Measurements from ENCODE around the gene RNF150.

RNF150 gene

GRCh38 chr4:141021397-141022110, 111.7 kb downstream of the RNF150 start:
- DNase-seq = no peak

DNA sequence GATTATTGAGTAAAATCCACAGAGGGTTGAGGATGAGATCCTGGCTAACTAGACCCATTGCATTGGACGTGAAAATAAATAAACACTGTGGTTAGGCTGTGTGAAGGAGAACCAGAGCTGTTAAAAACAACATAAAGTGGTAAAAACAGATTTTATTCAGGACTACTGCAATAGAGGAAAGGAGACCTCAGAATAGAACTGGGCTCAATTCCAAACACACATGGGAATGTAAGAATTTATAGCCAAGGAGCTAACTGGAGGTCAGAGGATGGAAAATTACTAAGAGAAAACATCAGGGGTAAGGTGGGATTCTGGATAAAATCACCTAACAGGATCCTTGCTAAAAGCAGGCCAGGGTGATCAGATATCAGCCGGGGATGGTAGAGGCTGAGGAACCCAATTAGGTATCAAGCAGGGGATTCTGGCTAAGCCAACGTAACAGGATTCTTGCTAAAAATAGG, 112.4 kb downstream of the RNF150 start:
- no peak for DNase-seq

GRCh38 chr4:141019768-141020167, 113.5 kb downstream of the RNF150 start:
- no peak for DNase-seq

DNA sequence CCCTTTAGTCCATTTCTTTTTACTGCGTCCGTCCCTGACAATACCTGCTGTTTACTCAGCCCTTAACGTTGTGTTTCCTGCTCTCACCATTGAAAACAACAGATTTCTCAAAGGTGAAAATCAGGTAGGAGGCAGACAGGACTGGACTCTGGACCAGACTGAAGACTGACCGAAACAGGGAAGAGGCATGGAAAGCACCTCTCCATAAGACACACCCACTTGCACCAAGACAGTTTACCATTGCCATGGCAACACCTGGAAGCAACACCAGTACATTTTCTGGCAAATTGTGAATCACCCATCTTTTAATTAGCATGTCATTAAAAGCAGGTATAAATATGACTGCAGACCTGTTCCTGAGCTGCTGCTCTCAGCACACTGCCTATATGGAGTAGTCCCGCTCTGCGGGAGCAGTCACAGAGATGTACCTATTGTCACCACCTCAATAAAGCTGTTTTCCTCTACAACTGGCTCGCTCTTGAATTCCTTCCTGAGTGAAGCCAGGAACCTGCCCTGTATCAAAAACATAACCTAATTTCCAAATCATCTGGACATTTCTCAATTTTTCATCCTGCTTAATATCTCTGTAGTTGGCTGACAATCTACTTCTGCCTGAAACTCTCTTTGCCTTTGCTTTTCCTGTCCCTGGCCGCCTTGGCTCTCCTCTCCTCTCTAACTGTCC, 117.0 kb downstream of the RNF150 start:
- DNase-seq = peak; percentile 17

GRCh38 chr4:141013899-141014298, 119.4 kb downstream of the RNF150 start:
- no peak for DNase-seq

DNA sequence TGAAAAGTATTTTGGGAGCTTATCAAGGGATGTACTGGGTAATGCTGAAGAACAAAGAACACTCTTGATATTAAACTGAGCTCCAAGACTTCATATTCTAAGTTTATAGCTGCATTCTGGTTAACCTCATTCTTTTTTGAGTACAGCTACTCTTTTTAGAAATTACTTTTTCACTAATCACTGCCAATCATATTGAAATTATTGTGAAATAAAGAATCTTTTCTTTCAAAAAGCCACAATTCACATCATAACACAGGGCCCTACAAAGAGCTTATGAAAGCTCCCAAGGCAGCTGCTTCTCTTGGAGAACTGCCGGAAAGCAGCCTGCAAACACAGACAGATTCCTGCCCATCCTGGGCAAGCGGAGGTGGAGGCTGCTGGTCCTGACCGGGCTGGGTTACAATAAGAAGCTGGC, 121.4 kb downstream of the RNF150 start:
- DNase-seq = no peak

DNA sequence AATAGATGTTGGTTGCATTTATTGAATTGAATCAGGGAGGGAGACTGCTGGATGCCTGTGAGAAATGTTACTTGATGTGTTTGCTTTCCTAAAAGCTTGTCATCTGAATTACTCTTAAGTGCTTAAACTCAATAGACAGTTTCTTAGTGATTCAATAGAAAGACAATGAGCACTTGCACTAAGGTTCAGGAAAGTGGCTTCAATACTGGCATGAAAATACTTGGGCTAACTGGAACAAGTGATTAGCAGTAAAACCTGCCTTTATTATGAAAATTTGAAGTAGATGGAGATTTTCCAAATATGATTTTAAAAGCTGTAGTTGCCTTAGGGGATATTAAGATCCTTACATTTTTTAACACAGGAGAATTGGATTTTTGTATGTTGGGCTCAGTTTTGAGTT, 123.3 kb downstream of the RNF150 start:
- no peak for DNase-seq

DNA sequence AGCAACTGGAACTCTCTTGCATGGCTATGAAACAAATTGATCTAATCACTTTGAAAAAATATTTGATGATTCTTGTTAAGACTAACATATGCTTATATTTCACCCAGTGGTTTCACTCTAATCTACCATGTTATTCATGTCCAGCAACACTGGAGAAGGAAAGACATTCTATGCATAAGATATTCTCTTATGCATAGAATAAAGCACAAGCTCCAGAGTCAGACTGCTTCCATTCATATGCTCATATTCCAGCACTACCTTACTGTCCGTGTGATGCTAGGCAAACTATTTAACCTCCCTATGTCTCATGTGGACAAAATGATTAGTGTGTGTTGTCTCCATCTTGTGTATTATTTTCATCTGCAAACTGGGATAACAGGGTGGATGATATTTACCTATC, 124.1 kb downstream of the RNF150 start:
- DNase-seq = no peak

- no peak for DNase-seq
Observed at GRCh38 chr4:141006242-141006802, 126.9 kb downstream of the RNF150 start.

DNA sequence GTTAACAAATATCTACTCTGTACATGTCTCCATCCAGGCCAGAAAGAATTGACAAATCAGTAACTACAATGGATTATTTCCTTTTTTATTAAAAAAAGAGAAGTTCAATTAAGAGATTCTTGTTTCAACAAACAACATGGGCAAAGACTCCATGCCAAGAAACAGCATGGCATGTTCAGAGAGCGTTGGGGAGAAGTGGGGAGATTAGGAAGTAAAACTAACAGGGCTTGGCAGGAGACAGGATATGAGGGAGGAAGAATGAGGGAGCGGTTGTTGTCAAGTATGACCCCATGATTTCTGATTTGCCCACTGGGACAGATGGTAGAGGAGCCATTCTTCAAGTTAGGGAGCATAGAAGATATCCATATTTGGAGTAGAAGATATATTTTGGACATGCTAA, 128.4 kb downstream of the RNF150 start:
- DNase-seq = no peak

DNA sequence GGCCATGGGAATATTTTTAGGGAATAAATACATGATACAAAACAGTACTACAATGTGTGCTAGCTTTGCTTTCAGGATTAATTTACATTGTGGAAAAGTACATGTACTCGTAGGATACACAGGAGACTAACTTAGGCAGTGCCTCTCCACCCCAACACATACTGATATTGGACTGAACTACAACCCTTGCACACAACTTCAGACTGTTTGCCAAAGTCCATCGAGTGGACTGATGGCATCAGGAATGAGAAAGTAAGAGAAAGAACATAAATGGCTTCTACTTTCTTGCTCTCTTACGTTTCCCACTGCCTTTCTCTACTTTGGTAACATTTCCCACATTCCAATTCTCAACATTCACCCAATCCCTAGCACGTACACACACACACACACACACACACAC, 130.1 kb downstream of the RNF150 start:
- DNase-seq = no peak

GRCh38 chr4:141002323-141002805, 130.9 kb downstream of the RNF150 start:
- DNase-seq = no peak

- no peak for DNase-seq
Observed at GRCh38 chr4:140996766-140997165, 136.5 kb downstream of the RNF150 start.

DNA sequence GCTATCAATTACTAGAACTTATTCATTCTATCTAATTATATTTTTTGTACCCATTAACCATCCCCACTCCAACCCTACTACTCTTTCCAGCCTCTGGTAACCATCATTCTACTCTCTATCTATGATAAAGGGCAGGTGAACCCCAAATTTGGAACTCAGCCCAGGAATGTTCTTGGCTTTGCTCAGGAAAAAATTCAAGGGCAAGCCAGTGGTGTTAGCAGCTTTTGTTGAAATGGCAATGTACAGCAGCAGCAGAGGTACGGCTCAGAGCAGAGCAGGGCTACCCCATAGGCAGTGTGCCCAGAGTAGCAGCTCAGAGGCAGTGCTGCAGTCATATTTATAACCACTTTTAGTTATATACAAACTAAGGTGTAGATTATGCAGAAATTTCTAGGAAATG, 138.2 kb downstream of the RNF150 start:
- DNase-seq = no peak

GRCh38 chr4:140994015-140994414, 139.3 kb downstream of the RNF150 start:
- no peak for DNase-seq

GRCh38 chr4:140993370-140993769, 139.9 kb downstream of the RNF150 start:
- DNase-seq = no peak

GRCh38 chr4:140989944-140990343, 143.3 kb downstream of the RNF150 start:
- no peak for DNase-seq

GRCh38 chr4:140986045-140986444, 147.2 kb downstream of the RNF150 start:
- no peak for DNase-seq

- DNase-seq = no peak
Observed at GRCh38 chr4:140982613-140983340, 150.5 kb downstream of the RNF150 start.

DNA sequence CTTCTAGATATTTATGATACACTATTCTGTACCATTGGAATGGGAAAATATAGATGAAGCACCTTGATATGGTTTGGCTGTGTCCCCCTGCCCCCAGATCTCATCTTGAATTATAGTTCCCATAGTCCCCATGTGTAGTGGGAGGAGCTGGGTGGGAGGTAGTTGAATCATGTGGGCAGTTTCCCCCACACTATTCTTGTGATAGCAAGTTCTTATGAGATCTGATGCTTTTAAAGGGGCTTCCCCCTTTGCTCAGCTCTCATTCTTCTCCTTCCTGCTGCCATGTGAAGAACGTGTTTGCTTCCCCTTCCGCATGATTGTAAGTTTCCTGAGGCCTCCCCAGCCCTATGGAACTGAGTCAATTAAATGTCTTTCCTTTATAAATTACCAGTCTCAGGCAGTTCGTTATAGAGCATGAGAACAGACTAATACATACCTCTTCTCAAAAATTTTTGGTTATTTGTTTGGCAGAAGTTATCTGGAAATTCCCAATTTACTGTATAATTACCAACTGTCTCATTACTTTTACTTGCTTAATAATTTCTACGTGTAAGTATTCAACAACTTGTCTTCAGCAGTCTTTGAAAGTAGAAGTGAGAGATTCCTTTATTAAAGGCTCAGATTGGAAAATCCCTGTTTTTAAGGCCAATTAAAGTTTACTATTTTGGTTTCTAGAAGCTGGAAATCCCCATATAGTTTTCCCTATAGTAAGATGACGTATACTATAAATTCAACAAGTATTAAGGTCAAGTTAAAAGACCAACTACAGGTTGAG, 152.7 kb downstream of the RNF150 start:
- no peak for DNase-seq

- DNase-seq = no peak
Observed at GRCh38 chr4:140976768-140977167, 156.5 kb downstream of the RNF150 start.

GRCh38 chr4:140971077-140971792, 162.0 kb downstream of the RNF150 start:
- no peak for DNase-seq
